Ectodermal cell (in vitro differentiated cells): ENCODE results near the gene TBC1D22A.
"Not testable (repeated sequence)": the region's sequence is repeated elsewhere in the genome, so short reads cannot be mapped to it uniquely, and the experiment has no call there.

Experiments
- H3K27ac ChIP-seq: 2 replicates; pipeline ENCODE4 v1.7.0; 2013; ENCODE audit warnings: mild to moderate bottlenecking, low read depth, low read length; ENCODE audit not compliant: insufficient read depth, poor library complexity, severe bottlenecking
- H3K27me3 ChIP-seq: 2 replicates; pipeline ENCODE4 v1.7.0; 2013; ENCODE audit warnings: mild to moderate bottlenecking, low read length; ENCODE audit not compliant: insufficient read depth, control insufficient read depth, poor library complexity, severe bottlenecking
- H3K36me3 ChIP-seq: one replicate; pipeline ENCODE4 v1.7.0; 2013; ENCODE audit warnings: low read length; ENCODE audit not compliant: control insufficient read depth, insufficient read depth
- H3K4me1 ChIP-seq: one replicate; pipeline ENCODE4 v1.7.0; 2013; ENCODE audit warnings: low read length; ENCODE audit not compliant: control insufficient read depth, insufficient read depth
- H3K4me3 ChIP-seq: 2 replicates; pipeline ENCODE4 v1.7.0; 2013; ENCODE audit warnings: low read depth, low read length, control low read depth; ENCODE audit not compliant: insufficient read depth
- H3K9me3 ChIP-seq: 2 replicates; pipeline ENCODE4 v1.7.0; 2013; ENCODE audit warnings: mild to moderate bottlenecking, low read length, moderate library complexity; ENCODE audit not compliant: control insufficient read depth
- WGBS, 2 experiments: methylation state at CpG; one replicate each; pipeline ENCODE4 v1.1.7; 2013; ENCODE audit warnings: missing lambda C conversion rate in 2 of 2; 5-methylcytosine and 5-hydroxymethylcytosine counted together

The TBC1D22A gene

DNA sequence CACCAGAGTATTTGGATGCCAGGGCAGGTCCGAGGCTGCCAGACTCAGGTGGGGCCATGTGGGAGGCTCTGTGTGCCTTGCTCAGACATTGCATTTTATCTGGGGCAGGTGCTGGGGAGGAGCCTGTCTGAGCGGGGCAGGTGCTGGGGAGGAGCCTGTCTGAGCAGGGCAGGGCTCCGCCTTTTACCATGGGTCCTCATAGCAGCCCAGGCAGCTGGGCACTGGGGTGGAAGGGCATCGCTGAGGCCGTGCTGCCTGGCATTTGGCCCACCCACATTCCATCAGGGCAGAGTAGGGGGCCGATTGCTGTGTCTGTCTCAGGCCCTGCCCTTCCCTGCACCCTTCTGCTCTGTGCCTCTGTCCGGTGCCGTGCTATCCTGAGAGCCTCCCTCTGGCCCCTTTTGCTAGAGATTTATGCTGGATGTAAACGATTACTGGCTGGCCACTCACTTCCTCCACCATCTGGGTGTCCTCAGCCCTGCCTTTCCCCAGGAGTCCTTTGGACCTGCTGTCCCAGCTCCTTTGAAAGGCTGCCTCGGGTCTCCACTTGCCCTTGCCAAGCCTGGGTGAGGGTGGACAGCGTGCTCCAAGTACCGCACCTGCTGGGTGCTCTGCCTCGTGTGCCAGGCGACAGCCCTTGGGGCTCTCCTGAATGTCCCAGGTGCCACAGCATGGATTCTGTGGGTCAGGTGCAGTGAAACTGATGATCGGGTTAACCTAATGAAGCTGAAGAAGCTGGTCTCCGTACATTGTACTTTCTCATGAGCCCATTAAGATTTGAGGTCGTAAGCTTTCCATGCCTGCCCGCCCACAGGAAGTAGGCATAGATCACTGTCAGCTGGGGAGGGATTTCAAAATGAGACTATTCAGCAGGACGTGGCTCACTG, 281.6 kb downstream of the TBC1D22A start:
- WGBS, 2 experiments: 86 to 88% methylated on average over 19 of the region's 19 CpGs
- Histone ChIP-seq H3K27ac (no peak overlapping the region), H3K9me3 (no peaks in the 10 kb centered on the region), H3K27me3 (no peaks in the 10 kb centered on the region), H3K36me3 (no peaks in the 10 kb centered on the region), H3K4me1 (no peaks in the 10 kb centered on the region), H3K4me3 (no peak overlapping the region)

DNA sequence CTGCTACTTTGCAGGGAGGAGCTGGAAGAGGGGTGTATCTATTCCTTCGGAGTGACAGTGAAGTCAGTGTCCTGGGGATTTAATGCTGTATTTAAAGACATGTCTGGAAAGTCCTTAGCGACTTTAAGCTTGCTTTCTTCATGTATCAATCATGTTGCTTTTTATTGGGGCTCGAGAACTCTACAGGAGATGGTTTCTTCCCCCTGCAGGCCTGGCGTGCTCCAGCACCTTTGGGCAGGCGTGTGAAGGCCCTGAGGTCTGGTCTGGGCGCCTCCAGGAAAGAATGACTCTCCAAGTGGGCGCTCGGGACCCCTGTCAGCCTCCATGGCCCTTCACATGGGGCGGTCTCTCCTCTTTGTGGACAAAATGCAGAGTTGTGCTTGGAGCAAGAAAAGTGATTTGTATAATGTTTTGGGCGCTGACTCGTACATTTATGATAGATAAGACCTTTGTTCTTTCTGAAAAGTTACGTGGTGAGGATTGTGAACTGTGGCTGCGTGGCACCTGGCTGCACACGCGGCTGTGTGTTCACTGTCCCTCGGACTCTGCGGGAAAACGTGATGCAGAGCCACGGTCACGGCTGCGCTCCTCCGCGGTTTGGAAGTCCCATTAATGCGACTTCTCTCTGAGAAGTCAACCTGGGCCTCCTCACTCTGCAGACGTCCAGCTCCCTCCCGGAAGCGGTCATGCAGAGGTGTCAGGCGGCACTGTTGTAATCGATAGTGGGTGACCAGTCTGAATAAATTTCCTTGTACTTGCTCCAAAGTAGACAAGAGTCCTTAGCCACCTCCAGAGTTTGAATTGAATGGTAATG, 282.5 kb downstream of the TBC1D22A start:
- WGBS, 2 experiments: 84 to 85% methylated on average over 29 of the region's 29 CpGs
- Histone ChIP-seq H3K27me3 (no peaks in the 10 kb centered on the region), H3K9me3 (no peaks in the 10 kb centered on the region), H3K4me1 (no peaks in the 10 kb centered on the region), H3K27ac (no peak overlapping the region), H3K36me3 (no peaks in the 10 kb centered on the region), H3K4me3 (no peak overlapping the region)

DNA sequence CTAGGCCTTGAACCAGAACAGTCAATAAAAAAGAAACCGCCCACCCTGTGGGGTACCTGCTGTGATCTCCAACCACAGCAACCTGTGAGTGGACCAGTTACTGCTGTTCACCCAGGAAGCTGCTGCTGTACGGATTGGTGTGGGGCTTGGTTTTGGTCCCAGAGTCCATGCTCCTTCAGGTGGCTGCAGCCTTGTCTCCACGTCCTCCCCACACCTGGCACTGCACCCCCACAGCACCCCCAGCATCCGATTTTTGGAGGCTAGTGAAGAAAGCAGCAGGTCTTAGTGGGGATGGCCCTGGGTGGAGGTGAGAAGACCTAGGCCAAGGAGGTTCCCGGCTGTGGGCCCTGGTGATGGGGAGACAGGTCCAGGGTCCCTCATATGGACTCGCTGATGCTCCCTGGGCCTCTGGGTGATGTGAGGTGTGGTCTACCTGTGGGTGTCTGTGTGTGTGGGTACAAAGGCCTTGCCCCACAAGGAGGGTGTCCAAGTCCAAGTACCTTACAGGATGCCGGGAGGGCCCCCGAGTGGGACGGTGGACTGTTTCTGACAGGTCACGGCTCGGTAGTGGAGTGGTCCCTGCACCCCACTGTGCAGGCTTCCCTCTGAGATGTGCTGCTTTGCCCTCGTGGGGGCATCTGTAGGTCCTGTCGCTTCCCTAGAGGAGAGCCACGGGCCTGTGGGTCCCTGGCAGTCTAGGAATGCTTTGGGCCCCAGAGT, 283.4 kb downstream of the TBC1D22A start:
- no peak overlapping the region for H3K27ac ChIP-seq
- no peaks in the 10 kb centered on the region for H3K36me3 ChIP-seq
- H3K9me3 ChIP-seq: no peaks in the 10 kb centered on the region
- H3K4me1 ChIP-seq: no peaks in the 10 kb centered on the region
- H3K4me3 ChIP-seq: no peak overlapping the region
- WGBS, 2 experiments: 93 to 96% methylated on average over 14 of the region's 14 CpGs
- H3K27me3 ChIP-seq: no peaks in the 10 kb centered on the region

DNA sequence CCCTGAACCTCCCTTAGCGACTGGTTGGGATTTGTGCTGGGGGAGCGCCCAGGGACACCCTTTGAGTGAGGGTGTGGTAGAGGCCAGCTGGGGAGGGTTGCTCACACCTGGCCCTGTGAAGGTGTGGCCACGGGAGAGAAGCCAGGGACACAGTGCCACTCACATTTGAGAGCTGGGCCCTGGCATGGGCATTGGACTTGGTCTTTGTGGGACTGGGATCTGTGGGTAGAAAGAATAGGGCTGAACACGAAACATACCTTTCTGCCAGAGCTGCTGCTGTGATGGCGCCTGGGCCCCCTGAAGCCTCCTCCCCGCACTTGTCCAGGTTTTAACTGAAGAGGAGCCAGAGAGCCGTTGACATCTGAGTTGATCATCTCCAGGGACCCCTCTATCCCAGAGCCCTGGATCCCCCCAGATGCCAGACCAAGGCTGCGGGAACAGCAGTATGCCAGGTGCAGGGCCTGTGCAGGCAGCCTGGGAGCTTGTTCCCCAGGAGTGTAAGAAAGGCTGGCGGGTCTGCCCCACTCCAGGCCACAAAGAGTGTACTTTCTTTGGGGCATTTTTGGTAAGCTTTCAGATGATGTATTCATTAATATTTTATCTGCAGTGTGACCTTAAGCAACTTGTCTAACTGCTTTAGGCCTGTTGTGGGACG, 284.1 kb downstream of the TBC1D22A start:
- no peaks in the 10 kb centered on the region for H3K9me3 ChIP-seq
- 77% methylated on average over 10 of the region's 10 CpGs for WGBS, 2 experiments
- H3K4me3 ChIP-seq: no peak overlapping the region

GRCh38 chr22:47047321-47048122, 285.1 kb downstream of the TBC1D22A start:
- Histone ChIP-seq H3K4me3 (no peak overlapping the region), H3K9me3 (no peaks in the 10 kb centered on the region), H3K27ac (no peak overlapping the region), H3K4me1 (peaks cover 13% of the 10 kb centered on the region), H3K27me3 (no peaks in the 10 kb centered on the region), H3K36me3 (no peaks in the 10 kb centered on the region)
- WGBS, 2 experiments: 94 to 95% methylated on average over 13 of the region's 13 CpGs

More for the DNA sequence above, 284.1 kb downstream of the TBC1D22A start:
- Histone ChIP-seq H3K27me3 (no peaks in the 10 kb centered on the region), H3K4me1 (peaks cover 3% of the 10 kb centered on the region), H3K36me3 (no peaks in the 10 kb centered on the region), H3K27ac (no peak overlapping the region)

GRCh38 chr22:47048123-47049077, 285.9 kb downstream of the TBC1D22A start:
- Histone ChIP-seq H3K36me3 (no peaks in the 10 kb centered on the region), H3K4me3 (no peak overlapping the region), H3K4me1 (peaks cover 21% of the 10 kb centered on the region), H3K27me3 (no peaks in the 10 kb centered on the region), H3K27ac (no peak overlapping the region), H3K9me3 (no peaks in the 10 kb centered on the region)
- WGBS, 2 experiments: 87 to 88% methylated on average over 20 of the region's 20 CpGs

DNA sequence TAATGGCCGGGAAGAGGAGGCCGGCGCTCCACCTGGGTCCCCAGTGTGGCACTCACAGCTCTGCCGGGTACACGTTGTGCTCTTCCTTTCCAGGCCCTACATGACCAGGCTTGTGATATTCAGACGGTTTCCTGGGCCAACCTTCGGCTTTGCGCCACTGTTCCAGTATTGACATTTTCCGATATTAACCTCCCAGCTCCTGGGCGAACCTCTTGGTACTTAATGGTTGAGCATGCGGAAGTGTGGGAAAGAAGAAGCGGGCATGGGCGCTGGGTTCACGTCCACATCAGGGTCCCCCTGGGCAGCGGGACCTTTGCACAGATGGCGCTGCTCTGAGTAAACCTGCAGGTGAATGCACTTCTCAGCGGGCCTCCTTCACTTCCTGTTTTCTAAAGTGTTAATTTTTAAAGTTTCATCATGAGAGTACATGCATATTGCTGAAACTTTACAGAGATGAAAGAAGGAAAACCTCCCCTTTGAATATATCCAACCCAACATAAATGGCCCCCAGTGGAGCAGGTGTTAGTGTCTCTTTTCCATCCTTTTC, 286.7 kb downstream of the TBC1D22A start:
- Histone ChIP-seq H3K27me3 (no peaks in the 10 kb centered on the region), H3K9me3 (no peaks in the 10 kb centered on the region), H3K36me3 (no peaks in the 10 kb centered on the region), H3K4me3 (no peak overlapping the region), H3K27ac (no peak overlapping the region), H3K4me1 (peaks cover 21% of the 10 kb centered on the region)
- WGBS, 2 experiments: 94 to 95% methylated on average over 17 of the region's 17 CpGs

DNA sequence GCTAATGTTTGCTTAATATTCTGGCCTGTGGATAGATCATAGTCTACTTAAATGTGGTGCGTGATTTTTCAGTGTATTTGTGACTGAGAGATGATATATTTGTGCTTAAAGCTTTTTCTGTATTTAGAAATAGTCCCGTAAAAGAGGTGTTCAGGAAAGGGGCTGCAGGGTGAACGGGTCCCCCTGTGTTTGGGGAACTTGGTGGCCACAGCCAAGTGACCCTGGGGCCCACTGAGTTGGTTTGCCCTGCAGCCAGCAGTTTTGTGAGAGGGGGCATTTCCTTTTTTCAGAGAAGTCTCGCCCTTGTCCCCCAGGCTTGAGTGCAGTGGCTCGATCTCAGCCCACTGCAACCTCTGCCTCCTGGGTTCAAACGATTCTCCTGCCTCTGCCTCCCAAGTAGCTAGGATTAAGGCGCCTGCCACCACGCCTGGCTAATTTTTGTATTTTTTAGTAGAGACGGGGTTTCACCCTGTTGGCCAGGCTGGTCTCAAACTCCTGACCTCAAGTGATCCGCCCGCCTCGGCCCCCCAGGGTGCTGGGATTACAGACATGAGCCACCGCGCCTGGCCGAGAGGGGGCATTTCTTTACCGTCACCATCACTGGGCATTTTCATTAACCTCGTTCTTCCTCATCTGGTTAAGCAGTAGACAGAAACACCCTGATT, 287.4 kb downstream of the TBC1D22A start:
- not testable (repeated sequence) for H3K27me3 ChIP-seq, H3K4me3 ChIP-seq, H3K27ac ChIP-seq, H3K36me3 ChIP-seq, H3K9me3 ChIP-seq
- peaks cover 21% of the 10 kb centered on the region for H3K4me1 ChIP-seq
- 91 to 94% methylated on average over 17 of the region's 17 CpGs for WGBS, 2 experiments
